T-helper 2 cell treated with Interferon-gamma antibody and Interleukin-4, amounts not matched to agents 5 μg/mL and 100 μg/mL, for 36 hours (primary cell): ENCODE data around the gene MELK.
"Not testable (repeated sequence)": the region's sequence is repeated elsewhere in the genome, so short reads cannot be mapped to it uniquely, and the experiment has no call there.

Experiments used
- DNase-seq: peaks from one replicate; pipeline ENCODE4 v3.0.0; 2021; ENCODE audit warnings: low spot score
- H3K27ac Mint-ChIP-seq: one replicate; pipeline ENCODE4 v1.8.0; 2021; ENCODE audit warnings: mild to moderate bottlenecking, mixed read lengths
- H3K27me3 Mint-ChIP-seq: one replicate; pipeline ENCODE4 v1.8.0; 2021; ENCODE audit warnings: low read depth, mixed read lengths
- H3K36me3 Mint-ChIP-seq: one replicate; pipeline ENCODE4 v1.8.0; 2021; ENCODE audit warnings: low read depth, mixed read lengths
- H3K4me1 Mint-ChIP-seq: one replicate; pipeline ENCODE4 v1.8.0; 2021; ENCODE audit warnings: low read depth, mixed read lengths
- H3K4me3 Mint-ChIP-seq: one replicate; pipeline ENCODE4 v1.8.0; 2022; ENCODE audit warnings: mild to moderate bottlenecking, moderate library complexity, mixed read lengths
- H3K9me3 Mint-ChIP-seq: one replicate; pipeline ENCODE4 v1.8.0; 2021; ENCODE audit warnings: mixed read lengths

MELK gene

GRCh38 chr9:36572515-36573418 is at the start of gene MELK:
TSS of gene MELK (plus strand) at chr9:36572895. CDS start at chr9:36581682, 8,787 bp downstream.
- Mint-ChIP-seq H3K9me3 (no peaks in the 10 kb centered on the region), H3K36me3 (peaks cover 26% of the 10 kb centered on the region), H3K4me1 (peaks cover 25% of the 10 kb centered on the region), H3K27ac (peak within 1 kb of the TSS; percentile 91), H3K27me3 (no peaks in the 10 kb centered on the region), H3K4me3 (peak within 1 kb of the TSS; percentile 98)
- peak; percentile 87 for DNase-seq

GRCh38 chr9:36530224-36530623 is 42.5 kb upstream of the MELK start:
- Mint-ChIP-seq H3K36me3 (no peaks in the 10 kb centered on the region), H3K27me3 (peaks cover 8% of the 10 kb centered on the region), H3K9me3 (no peaks in the 10 kb centered on the region), H3K27ac (no peak overlapping the region), H3K4me1 (no peaks in the 10 kb centered on the region), H3K4me3 (no peak overlapping the region)
- DNase-seq, result no peak

GRCh38 chr9:36532353-36532752 is 40.3 kb upstream of the MELK start:
- no peak for DNase-seq
- H3K27ac Mint-ChIP-seq, result no peak overlapping the region
- H3K4me3 Mint-ChIP-seq, result no peak overlapping the region
- no peaks in the 10 kb centered on the region for H3K36me3 Mint-ChIP-seq
- H3K9me3 Mint-ChIP-seq, result no peaks in the 10 kb centered on the region
- H3K27me3 Mint-ChIP-seq, result peaks cover 6% of the 10 kb centered on the region
- no peaks in the 10 kb centered on the region for H3K4me1 Mint-ChIP-seq

GRCh38 chr9:36533726-36534125 is 39.0 kb upstream of the MELK start:
- not testable (repeated sequence) for H3K4me3 Mint-ChIP-seq, H3K9me3 Mint-ChIP-seq, H3K27me3 Mint-ChIP-seq, DNase-seq, H3K27ac Mint-ChIP-seq, H3K4me1 Mint-ChIP-seq, H3K36me3 Mint-ChIP-seq

- peaks cover 6% of the 10 kb centered on the region for H3K27me3 Mint-ChIP-seq
- H3K27ac Mint-ChIP-seq, result no peak overlapping the region
- no peaks in the 10 kb centered on the region for H3K36me3 Mint-ChIP-seq
- no peak for DNase-seq
- H3K4me1 Mint-ChIP-seq, result peaks cover 4% of the 10 kb centered on the region
- no peaks in the 10 kb centered on the region for H3K9me3 Mint-ChIP-seq
- H3K4me3 Mint-ChIP-seq, result no peak overlapping the region
Observed at GRCh38 chr9:36535107-36535506, 37.6 kb upstream of the MELK start.

GRCh38 chr9:36537861-36538260 is 34.8 kb upstream of the MELK start:
- no peak overlapping the region for H3K27ac Mint-ChIP-seq
- peaks cover 6% of the 10 kb centered on the region for H3K27me3 Mint-ChIP-seq
- H3K36me3 Mint-ChIP-seq, result no peaks in the 10 kb centered on the region
- no peak for DNase-seq
- peaks cover 4% of the 10 kb centered on the region for H3K4me1 Mint-ChIP-seq
- H3K4me3 Mint-ChIP-seq, result no peak overlapping the region
- H3K9me3 Mint-ChIP-seq, result no peaks in the 10 kb centered on the region

- no peaks in the 10 kb centered on the region for H3K9me3 Mint-ChIP-seq
- H3K27ac Mint-ChIP-seq, result no peak overlapping the region
- DNase-seq, result no peak
- H3K4me3 Mint-ChIP-seq, result no peak overlapping the region
- H3K36me3 Mint-ChIP-seq, result no peaks in the 10 kb centered on the region
- peaks cover 4% of the 10 kb centered on the region for H3K4me1 Mint-ChIP-seq
- peaks cover 3% of the 10 kb centered on the region for H3K27me3 Mint-ChIP-seq
Observed at GRCh38 chr9:36542355-36542754, 30.3 kb upstream of the MELK start.

GRCh38 chr9:36543916-36544315 is 28.8 kb upstream of the MELK start:
- H3K4me3 Mint-ChIP-seq, result no peak overlapping the region
- DNase-seq, result no peak
- no peaks in the 10 kb centered on the region for H3K9me3 Mint-ChIP-seq
- H3K36me3 Mint-ChIP-seq, result no peaks in the 10 kb centered on the region
- no peak overlapping the region for H3K27ac Mint-ChIP-seq
- H3K27me3 Mint-ChIP-seq, result peaks cover 15% of the 10 kb centered on the region
- peaks cover 4% of the 10 kb centered on the region for H3K4me1 Mint-ChIP-seq

- Mint-ChIP-seq H3K27ac (no peak overlapping the region), H3K4me1 (no peaks in the 10 kb centered on the region), H3K27me3 (peaks cover 16% of the 10 kb centered on the region), H3K9me3 (no peaks in the 10 kb centered on the region), H3K36me3 (no peaks in the 10 kb centered on the region), H3K4me3 (no peak overlapping the region)
- no peak for DNase-seq
Observed at GRCh38 chr9:36547598-36547997, 25.1 kb upstream of the MELK start.

- Mint-ChIP-seq H3K27ac (no peak overlapping the region), H3K4me3 (no peak overlapping the region), H3K27me3 (peaks cover 16% of the 10 kb centered on the region), H3K36me3 (no peaks in the 10 kb centered on the region), H3K4me1 (no peaks in the 10 kb centered on the region), H3K9me3 (no peaks in the 10 kb centered on the region)
- DNase-seq, result no peak
Observed at GRCh38 chr9:36548454-36548853, 24.2 kb upstream of the MELK start.

- H3K27ac Mint-ChIP-seq, result no peak overlapping the region
- H3K27me3 Mint-ChIP-seq, result peaks cover 16% of the 10 kb centered on the region
- no peak overlapping the region for H3K4me3 Mint-ChIP-seq
- no peaks in the 10 kb centered on the region for H3K9me3 Mint-ChIP-seq
- no peaks in the 10 kb centered on the region for H3K36me3 Mint-ChIP-seq
- DNase-seq, result no peak
- no peaks in the 10 kb centered on the region for H3K4me1 Mint-ChIP-seq
Observed at GRCh38 chr9:36550135-36550534, 22.6 kb upstream of the MELK start.

GRCh38 chr9:36550631-36551098 is 22.0 kb upstream of the MELK start:
- not testable (repeated sequence) for H3K4me3 Mint-ChIP-seq, H3K36me3 Mint-ChIP-seq, DNase-seq, H3K4me1 Mint-ChIP-seq, H3K9me3 Mint-ChIP-seq, H3K27ac Mint-ChIP-seq
- peaks cover 16% of the 10 kb centered on the region for H3K27me3 Mint-ChIP-seq

GRCh38 chr9:36551129-36551528 is 21.6 kb upstream of the MELK start:
- H3K9me3 Mint-ChIP-seq, result no peaks in the 10 kb centered on the region
- DNase-seq, result no peak
- H3K27me3 Mint-ChIP-seq, result peaks cover 16% of the 10 kb centered on the region
- H3K4me1 Mint-ChIP-seq, result peaks cover 3% of the 10 kb centered on the region
- H3K4me3 Mint-ChIP-seq, result no peak overlapping the region
- no peak overlapping the region for H3K27ac Mint-ChIP-seq
- H3K36me3 Mint-ChIP-seq, result no peaks in the 10 kb centered on the region

- peaks cover 16% of the 10 kb centered on the region for H3K27me3 Mint-ChIP-seq
- H3K36me3 Mint-ChIP-seq, result no peaks in the 10 kb centered on the region
- peaks cover 3% of the 10 kb centered on the region for H3K4me1 Mint-ChIP-seq
- no peak overlapping the region for H3K4me3 Mint-ChIP-seq
- H3K27ac Mint-ChIP-seq, result no peak overlapping the region
- no peak for DNase-seq
- H3K9me3 Mint-ChIP-seq, result no peaks in the 10 kb centered on the region
Observed at GRCh38 chr9:36551910-36552309, 20.8 kb upstream of the MELK start.
